Measurements from ENCODE around the gene KIF13A. TPM values are rescaled to one million over a fixed set of nuclear protein-coding genes. Genes with fewer than 3 reads are reported as not detected.

KIF13A gene
- total RNA-seq, 1 donor from 2014 or later: 54.4 TPM

DNA sequence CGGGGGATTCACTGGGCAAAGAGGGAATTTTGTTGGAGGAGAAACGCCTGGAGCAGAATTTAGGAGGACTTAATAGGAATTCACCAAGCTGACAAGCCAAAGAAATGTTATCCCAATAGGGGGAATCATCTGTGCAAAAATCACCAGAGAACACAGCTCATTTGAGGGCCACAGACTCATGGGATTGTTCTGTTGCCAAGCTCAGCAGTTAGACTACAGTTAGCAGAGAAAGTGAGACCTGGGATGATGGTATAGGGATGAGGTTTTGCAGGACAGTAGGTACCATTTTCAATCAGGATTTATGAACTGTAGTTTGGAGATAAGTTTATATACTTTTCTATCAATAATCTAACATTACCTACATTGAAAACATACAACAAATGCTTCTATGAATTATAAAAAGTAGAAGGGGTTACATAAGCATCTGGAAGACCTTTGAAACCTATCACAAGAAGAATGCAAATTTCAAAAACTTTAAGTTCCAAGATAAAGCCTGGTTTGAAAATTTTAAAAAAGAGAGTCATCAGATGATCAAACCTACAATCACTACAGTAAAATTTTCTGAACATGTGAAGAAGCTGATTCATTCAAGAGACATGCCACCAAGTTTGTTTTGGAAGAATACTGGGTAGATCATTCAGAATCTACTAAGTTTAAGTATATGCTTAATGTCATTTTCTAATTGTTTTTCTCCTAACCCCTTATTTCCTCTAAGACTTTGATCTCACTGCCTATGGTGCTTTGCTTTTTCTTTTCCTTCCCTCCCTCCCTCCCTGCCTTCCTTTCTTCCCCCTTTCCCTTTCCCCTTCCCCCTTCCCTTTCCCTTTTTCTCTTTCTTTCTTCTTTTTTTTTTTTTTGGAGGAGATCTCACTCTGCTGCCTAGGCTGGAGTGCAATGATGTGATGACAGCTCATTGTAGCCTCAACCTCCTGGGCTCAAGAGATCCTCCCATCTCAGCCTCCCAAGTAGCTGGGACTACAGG lies 81.5 kb downstream of the KIF13A start:
- no peak overlapping the region for H3K4me3 Mint-ChIP-seq
- no peak for DNase-seq (ENCODE audit: low spot score in 2 of 2, unreplicated experiment in 2 of 2)
- TF ChIP-seq, protein P1, sequence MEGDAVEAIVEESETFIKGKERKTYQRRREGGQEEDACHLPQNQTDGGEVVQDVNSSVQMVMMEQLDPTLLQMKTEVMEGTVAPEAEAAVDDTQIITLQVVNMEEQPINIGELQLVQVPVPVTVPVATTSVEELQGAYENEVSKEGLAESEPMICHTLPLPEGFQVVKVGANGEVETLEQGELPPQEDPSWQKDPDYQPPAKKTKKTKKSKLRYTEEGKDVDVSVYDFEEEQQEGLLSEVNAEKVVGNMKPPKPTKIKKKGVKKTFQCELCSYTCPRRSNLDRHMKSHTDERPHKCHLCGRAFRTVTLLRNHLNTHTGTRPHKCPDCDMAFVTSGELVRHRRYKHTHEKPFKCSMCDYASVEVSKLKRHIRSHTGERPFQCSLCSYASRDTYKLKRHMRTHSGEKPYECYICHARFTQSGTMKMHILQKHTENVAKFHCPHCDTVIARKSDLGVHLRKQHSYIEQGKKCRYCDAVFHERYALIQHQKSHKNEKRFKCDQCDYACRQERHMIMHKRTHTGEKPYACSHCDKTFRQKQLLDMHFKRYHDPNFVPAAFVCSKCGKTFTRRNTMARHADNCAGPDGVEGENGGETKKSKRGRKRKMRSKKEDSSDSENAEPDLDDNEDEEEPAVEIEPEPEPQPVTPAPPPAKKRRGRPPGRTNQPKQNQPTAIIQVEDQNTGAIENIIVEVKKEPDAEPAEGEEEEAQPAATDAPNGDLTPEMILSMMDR (IDR thresholded peaks at IDR 0.05; ENCODE audit: unreplicated experiment): no peak
- no peaks in the 10 kb centered on the region for H3K27me3 Mint-ChIP-seq (ENCODE audit: low read depth)
- no peak overlapping the region for H3K27ac Mint-ChIP-seq
- H3K4me1 Mint-ChIP-seq: peaks cover 6% of the 10 kb centered on the region
- H3K9me3 Mint-ChIP-seq: peaks cover 7% of the 10 kb centered on the region
- H3K36me3 Mint-ChIP-seq: peaks cover 7% of the 10 kb centered on the region

DNA sequence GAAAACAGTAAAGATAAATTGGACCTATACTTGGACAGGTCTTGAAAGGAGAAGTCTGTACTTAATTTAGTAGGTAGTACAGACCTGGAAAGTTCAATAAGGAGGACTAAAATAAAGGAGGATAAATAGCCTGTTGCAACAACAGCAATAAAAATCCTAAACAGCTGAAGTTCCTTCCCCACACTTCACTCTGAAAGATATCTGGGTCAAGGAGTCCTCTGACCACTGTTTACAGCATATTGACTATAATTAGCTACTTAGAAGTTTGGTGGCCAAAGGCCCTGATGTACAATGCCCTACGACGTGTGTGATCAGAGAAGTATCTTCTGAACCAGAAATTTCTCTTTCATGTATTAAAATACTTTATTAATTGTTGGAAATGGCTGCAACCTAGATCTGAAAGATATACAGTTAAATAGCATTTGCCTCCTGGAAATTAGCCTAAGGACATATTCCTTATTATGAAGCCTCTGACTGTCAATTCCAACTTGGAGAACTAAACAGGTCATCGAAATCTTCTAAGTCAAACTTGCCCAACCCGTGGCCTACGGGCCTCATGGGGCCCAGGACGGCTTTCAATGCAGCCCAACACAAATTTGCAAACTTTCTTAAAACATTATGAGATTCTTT lies 82.8 kb downstream of the KIF13A start:
- TF ChIP-seq, protein P1 (IDR thresholded peaks at IDR 0.05; ENCODE audit: unreplicated experiment): no peak

DNA sequence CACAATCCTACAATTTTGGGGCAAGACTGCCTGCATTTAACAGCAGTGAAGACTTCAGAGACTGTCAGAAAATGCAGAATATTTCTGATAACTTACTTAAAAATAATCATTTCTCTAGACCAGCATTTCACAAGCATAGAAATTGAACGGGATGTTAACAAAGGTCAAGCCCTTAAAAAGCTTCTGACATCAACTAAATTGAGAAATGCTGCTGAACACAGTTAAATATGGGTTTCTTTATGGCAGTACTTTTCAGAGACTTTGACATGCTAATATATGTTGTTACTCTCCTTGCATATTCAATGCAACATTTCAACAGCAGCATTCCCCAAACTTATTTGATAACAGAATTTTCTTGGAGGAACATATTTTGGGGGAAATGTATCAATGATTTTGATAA lies 84.5 kb downstream of the KIF13A start:
- Mint-ChIP-seq H3K36me3 (peaks cover 9% of the 10 kb centered on the region), H3K27me3 (ENCODE audit: low read depth) (no peaks in the 10 kb centered on the region), H3K9me3 (peaks cover 10% of the 10 kb centered on the region), H3K27ac (no peak overlapping the region), H3K4me1 (peaks cover 10% of the 10 kb centered on the region), H3K4me3 (no peak overlapping the region)
- TF ChIP-seq, protein P1 (IDR thresholded peaks at IDR 0.05; ENCODE audit: unreplicated experiment): no peak
- DNase-seq (ENCODE audit: low spot score in 2 of 2, unreplicated experiment in 2 of 2): no peak

More for the DNA sequence above, 82.8 kb downstream of the KIF13A start:
- DNase-seq (ENCODE audit: low spot score in 2 of 2, unreplicated experiment in 2 of 2): no peak
- peaks cover 6% of the 10 kb centered on the region for H3K4me1 Mint-ChIP-seq
- peaks cover 12% of the 10 kb centered on the region for H3K9me3 Mint-ChIP-seq
- H3K4me3 Mint-ChIP-seq: no peak overlapping the region
- no peaks in the 10 kb centered on the region for H3K27me3 Mint-ChIP-seq (ENCODE audit: low read depth)
- peaks cover 7% of the 10 kb centered on the region for H3K36me3 Mint-ChIP-seq
- no peak overlapping the region for H3K27ac Mint-ChIP-seq

DNA sequence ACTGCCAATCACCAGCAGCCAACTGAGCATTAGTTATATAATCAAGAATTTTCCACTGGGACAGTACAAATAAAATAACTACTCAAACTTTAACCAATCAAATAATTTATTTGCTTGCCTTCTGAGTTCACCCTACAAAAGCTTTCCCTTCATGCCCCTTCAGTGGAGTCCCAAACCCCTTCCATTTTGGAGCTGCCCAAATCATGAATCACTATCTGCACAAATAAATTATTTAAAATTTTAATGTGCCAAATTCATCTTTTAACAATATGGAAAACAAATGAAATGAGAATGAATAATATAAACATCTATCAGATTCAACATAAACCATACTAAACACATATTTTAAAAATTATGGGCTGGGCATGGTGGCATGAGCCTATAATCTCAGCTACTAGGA lies 85.9 kb downstream of the KIF13A start:
- H3K9me3 Mint-ChIP-seq: peaks cover 25% of the 10 kb centered on the region
- peaks cover 6% of the 10 kb centered on the region for H3K4me1 Mint-ChIP-seq
- peaks cover 24% of the 10 kb centered on the region for H3K36me3 Mint-ChIP-seq
- H3K27ac Mint-ChIP-seq: no peak overlapping the region
- DNase-seq (ENCODE audit: low spot score in 2 of 2, unreplicated experiment in 2 of 2): no peak
- H3K4me3 Mint-ChIP-seq: no peak overlapping the region
- TF ChIP-seq, protein P1 (IDR thresholded peaks at IDR 0.05; ENCODE audit: unreplicated experiment): no peak
- no peaks in the 10 kb centered on the region for H3K27me3 Mint-ChIP-seq (ENCODE audit: low read depth)

DNA sequence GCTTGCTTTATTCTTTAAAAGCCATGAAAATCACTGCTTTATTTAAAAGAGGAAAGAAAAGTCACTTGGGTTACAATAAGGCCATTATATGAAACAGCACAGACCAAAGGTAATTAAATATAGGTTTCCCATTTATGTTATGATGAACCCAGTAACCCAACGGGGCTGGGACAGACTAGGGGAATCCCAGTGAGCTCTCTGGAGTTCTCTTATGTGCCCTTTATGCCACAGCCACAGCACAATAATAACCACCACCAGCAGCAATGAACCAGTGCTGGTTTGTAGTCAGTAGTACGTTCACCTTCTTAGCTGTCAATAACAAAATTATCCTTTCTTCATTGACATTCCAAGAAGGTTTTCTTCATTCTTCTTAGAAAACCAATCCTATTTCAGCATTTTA lies 87.4 kb downstream of the KIF13A start:
- TF ChIP-seq, protein P1 (IDR thresholded peaks at IDR 0.05; ENCODE audit: unreplicated experiment): no peak
- DNase-seq (ENCODE audit: low spot score in 2 of 2, unreplicated experiment in 2 of 2): no peak
- no peak overlapping the region for H3K27ac Mint-ChIP-seq

More for the DNA sequence above, 87.4 kb downstream of the KIF13A start:
- H3K27me3 Mint-ChIP-seq (ENCODE audit: low read depth): no peaks in the 10 kb centered on the region
- H3K9me3 Mint-ChIP-seq: peaks cover 40% of the 10 kb centered on the region
- H3K36me3 Mint-ChIP-seq: peaks cover 39% of the 10 kb centered on the region
- peaks cover 4% of the 10 kb centered on the region for H3K4me1 Mint-ChIP-seq
- H3K4me3 Mint-ChIP-seq: no peak overlapping the region

Measured in mesothelial cell of epicardium (in vitro differentiated cells).